ENCODE results near the gene PHF19. TPM values are rescaled to one million over a fixed set of nuclear protein-coding genes. Genes with fewer than 3 reads are reported as not detected.

PHF19 gene
- polyA plus RNA-seq, 6 donors from 2014 or later = 0.26 to 5.4 (median 3.5) TPM

DNA sequence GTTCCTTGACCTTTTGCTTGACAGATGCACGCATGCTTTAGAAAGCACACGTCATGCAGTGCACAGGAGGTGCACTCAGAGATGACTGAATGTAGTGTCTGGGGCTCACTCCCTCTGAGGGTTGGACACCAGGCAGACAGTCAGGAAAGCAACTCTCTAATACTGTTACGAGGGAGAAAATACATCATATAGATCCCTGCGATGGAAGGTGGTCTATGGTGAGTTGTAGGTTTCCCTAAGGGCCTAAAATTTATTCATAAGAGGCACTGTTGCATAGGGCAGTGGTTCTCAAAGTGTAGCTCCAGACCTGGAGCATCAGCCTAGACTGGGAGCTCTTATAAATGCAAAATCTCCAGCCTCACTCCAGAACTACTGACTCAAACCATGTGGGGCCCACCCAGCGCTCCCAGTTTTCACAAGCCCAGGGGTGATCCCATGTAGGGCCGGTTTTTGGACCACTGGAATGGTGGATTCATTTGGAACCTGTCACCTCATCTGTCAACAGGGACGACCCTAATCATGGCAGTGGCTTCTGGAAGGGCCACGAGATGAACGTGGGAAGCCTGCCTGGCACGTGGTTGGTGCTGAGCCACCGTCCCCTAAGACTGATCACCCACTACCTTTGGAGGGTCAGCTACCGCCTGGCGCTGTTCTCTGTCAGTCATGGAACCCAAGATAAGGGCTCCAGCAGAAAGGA is 16.8 kb upstream of the PHF19 start:
- Mint-ChIP-seq H3K9me3 (no peaks in the 10 kb centered on the region), H3K4me1 (peaks cover 44 to 65% (median 53%) of the 10 kb centered on the region in 3 donors)

GRCh38 chr9:120892748-120893610 is 16.0 kb upstream of the PHF19 start:
- peak overlapping the region; percentile 2 to 87 (median 67) for H3K4me3 Mint-ChIP-seq
- no peaks in the 10 kb centered on the region for H3K9me3 Mint-ChIP-seq
- DNase-seq (peak; percentile 72), ATAC-seq (ENCODE audit: low read depth in 2 of 2) (peak; percentile 92 to 93)
- peak overlapping the region; percentile 31 to 89 (median 79) for H3K27ac Mint-ChIP-seq
- H3K4me1 Mint-ChIP-seq = peaks cover 44 to 65% (median 53%) of the 10 kb centered on the region in 3 donors
- H3K27me3 Mint-ChIP-seq = no peaks in the 10 kb centered on the region
- no peaks in the 10 kb centered on the region for H3K36me3 Mint-ChIP-seq

More for the DNA sequence above, 16.8 kb upstream of the PHF19 start:
- H3K27ac Mint-ChIP-seq = peak overlapping the region; percentile 11 to 89 (median 79)
- H3K27me3 Mint-ChIP-seq = no peaks in the 10 kb centered on the region
- ATAC-seq (ENCODE audit: low read depth in 2 of 2) = no peak
- DNase-seq = no peak
- H3K36me3 Mint-ChIP-seq = no peaks in the 10 kb centered on the region
- H3K4me3 Mint-ChIP-seq = peak overlapping the region in 6 of 8 donors; percentile 13 to 87 (median 67)

DNA sequence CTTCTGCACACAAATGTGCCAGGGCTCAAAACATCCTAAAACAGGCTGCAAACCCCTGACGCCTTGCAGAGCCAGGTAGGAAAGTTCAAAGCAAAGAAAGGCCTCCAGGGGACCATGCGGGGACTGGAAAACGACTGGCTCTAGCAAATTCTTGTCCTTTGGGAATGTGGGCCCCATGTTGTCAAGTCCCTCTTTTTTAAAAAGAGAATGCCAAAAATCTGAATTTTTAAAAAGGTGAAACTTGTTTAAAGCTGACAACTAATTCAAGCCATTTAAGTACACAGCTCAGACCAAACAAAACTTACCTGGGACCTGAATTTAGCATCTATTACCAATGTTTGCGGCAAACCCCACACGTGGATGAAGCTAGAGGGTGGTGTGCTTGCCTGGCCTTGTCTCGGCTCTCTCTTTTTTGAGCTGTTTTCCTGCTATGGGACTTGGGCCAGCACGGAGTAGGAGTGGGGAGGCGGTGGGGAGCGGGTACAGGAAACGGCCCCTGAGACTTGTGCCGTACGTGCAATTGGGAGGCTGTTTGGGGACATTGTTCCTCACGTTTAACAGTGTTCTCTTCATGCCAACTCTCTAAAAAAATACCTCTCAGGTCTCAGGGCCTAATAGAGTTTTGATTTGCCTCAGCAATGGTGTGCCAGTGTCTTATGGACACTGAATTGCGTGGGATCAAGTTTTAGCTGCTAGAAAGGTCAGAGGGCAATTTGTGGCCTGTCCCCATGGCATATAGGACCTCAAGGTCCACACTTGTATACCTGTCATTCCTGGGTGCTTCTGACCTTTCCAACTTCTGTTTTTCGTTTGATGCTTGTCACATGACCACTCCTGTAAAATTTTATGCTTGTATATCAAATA is 15.1 kb upstream of the PHF19 start:
- H3K27ac Mint-ChIP-seq = peak overlapping the region; percentile 2 to 89 (median 59)
- H3K36me3 Mint-ChIP-seq = no peaks in the 10 kb centered on the region
- ATAC-seq (ENCODE audit: low read depth in 2 of 2) = peak; percentile 1
- H3K4me3 Mint-ChIP-seq = peak overlapping the region; percentile 2 to 87 (median 64)
- no peaks in the 10 kb centered on the region for H3K27me3 Mint-ChIP-seq
- no peaks in the 10 kb centered on the region for H3K9me3 Mint-ChIP-seq
- no peak for DNase-seq
- peaks cover 42 to 59% (median 50%) of the 10 kb centered on the region in 3 donors for H3K4me1 Mint-ChIP-seq

DNA sequence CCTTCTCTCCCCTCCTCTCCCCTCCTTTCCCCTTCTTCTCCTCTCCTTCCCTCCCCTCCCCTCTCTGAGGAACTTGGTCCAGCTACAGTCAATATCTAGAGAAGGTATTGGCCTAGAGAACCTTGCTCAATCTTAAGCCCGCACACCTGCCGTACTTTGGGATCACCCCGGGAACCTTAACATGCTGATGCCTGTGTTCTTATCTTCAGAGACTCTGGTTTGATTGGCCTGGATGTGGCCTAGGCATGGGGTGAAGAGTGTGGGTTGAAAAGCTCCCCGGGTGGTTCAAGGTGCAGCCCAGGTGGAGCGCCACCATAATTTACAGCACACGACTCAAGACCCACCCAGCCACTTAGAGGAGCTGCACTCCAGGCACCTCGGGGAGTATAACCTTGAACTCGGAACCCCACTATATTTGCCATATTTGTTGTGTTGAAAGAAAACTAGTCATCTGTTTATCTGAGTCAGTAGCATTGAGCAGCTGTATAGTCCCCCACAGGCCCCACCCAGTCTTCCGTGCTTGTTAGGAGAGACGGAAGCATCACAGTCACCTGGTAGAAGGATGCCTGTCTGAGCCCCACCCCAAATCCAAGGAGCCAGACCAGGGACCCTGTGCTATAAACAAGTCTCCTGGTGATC is 14.4 kb upstream of the PHF19 start:
- H3K27me3 Mint-ChIP-seq = no peaks in the 10 kb centered on the region
- no peaks in the 10 kb centered on the region for H3K36me3 Mint-ChIP-seq
- H3K4me3 Mint-ChIP-seq = peak overlapping the region in 5 of 8 donors; percentile 19 to 87 (median 56)
- H3K9me3 Mint-ChIP-seq = no peaks in the 10 kb centered on the region
- H3K27ac Mint-ChIP-seq = peak overlapping the region in 2 of 6 donors; percentile 31 to 52
- no peak for ATAC-seq (ENCODE audit: low read depth in 2 of 2)
- H3K4me1 Mint-ChIP-seq = peaks cover 37 to 59% (median 48%) of the 10 kb centered on the region in 3 donors
- no peak for DNase-seq

DNA sequence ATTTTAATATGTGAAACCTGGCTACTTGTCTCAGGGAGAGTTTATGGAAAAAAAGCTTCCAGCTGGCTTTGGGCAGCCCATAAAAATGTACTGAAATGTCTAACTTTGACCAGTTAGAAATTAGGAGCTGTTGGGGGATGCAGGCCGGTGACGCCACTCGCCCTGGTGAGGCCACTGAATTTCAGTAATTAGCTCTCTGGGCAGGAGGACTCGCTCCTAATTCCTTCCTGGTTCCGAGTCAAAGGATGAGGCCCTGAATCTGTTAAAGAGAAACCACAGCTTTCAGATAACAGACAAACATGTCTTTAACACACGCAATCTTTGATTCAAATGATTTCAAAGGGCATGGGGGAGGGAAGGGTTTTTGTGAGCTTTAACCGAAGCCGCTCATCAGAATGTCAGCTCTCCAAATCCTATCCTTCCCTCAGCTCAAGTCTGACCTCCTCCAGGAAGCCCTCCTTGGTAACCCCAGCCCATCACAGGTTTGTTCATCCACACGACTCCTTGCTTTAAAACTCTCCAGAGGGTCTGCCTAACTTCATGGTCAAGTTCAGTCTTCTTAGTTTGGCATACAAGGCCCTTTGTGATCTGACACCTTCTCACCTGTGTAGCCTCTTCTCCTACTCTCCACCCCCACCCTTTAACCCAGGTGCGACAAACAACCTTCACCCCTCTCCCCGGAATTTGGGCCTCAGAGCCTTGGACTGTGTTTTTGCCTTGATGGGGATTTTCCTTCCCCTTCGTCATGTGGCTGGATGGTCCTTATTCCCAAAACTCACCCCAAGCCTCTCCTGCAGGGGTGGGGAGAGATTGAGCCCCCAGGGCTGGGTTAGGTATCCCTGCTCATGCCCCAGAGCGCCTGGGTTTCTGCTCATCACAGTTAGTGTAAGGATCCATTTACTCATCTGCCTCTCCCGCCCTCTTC is 13.6 kb upstream of the PHF19 start:
- DNase-seq = no peak
- Mint-ChIP-seq H3K27me3 (peaks cover 0 to 6% (median 4%) of the 10 kb centered on the region in 3 donors), H3K27ac (peak overlapping the region in 4 of 6 donors; percentile 20 to 78 (median 48)), H3K36me3 (no peaks in the 10 kb centered on the region), H3K4me3 (peak overlapping the region in 2 of 8 donors; percentile 41 to 74), H3K4me1 (peaks cover 45 to 67% (median 56%) of the 10 kb centered on the region in 3 donors), H3K9me3 (no peaks in the 10 kb centered on the region)
- no peak for ATAC-seq (ENCODE audit: low read depth in 2 of 2)

GRCh38 chr9:120889606-120890271 is 12.8 kb upstream of the PHF19 start:
- Mint-ChIP-seq H3K4me1 (peaks cover 45 to 61% (median 57%) of the 10 kb centered on the region in 3 donors), H3K27ac (peak overlapping the region in 1 of 6 donors; percentile 44), H3K36me3 (no peaks in the 10 kb centered on the region), H3K4me3 (peak overlapping the region in 2 of 8 donors; percentile 6 to 24), H3K9me3 (no peaks in the 10 kb centered on the region), H3K27me3 (peaks cover 0 to 7% (median 4%) of the 10 kb centered on the region in 3 donors)
- no peak for DNase-seq
- ATAC-seq (ENCODE audit: low read depth in 2 of 2) = no peak

- peaks cover 45 to 59% (median 55%) of the 10 kb centered on the region in 3 donors for H3K4me1 Mint-ChIP-seq
- H3K4me3 Mint-ChIP-seq = no peak overlapping the region
- H3K9me3 Mint-ChIP-seq = no peaks in the 10 kb centered on the region
- ATAC-seq (ENCODE audit: low read depth in 2 of 2) (no peak), DNase-seq (no peak)
- no peaks in the 10 kb centered on the region for H3K36me3 Mint-ChIP-seq
- H3K27me3 Mint-ChIP-seq = peaks cover 0 to 7% (median 4%) of the 10 kb centered on the region in 3 donors
- H3K27ac Mint-ChIP-seq = peak overlapping the region in 2 of 6 donors; percentile 41 to 61
Observed at GRCh38 chr9:120888626-120889025, 11.6 kb upstream of the PHF19 start.

- ATAC-seq (ENCODE audit: low read depth in 2 of 2) (no peak), DNase-seq (no peak)
- Mint-ChIP-seq H3K4me1 (peaks cover 25 to 38% (median 34%) of the 10 kb centered on the region in 3 donors), H3K27me3 (peaks cover 0 to 7% (median 4%) of the 10 kb centered on the region in 3 donors), H3K4me3 (peak overlapping the region in 2 of 8 donors; percentile 6 to 8), H3K27ac (no peak overlapping the region), H3K9me3 (no peaks in the 10 kb centered on the region), H3K36me3 (no peaks in the 10 kb centered on the region)
Observed at GRCh38 chr9:120886490-120886967, 9.5 kb upstream of the PHF19 start.

- Mint-ChIP-seq H3K4me1 (peaks cover 20 to 32% (median 28%) of the 10 kb centered on the region in 3 donors), H3K27ac (peak overlapping the region in 1 of 6 donors; percentile 76), H3K27me3 (peaks cover 3 to 7% (median 4%) of the 10 kb centered on the region in 3 donors), H3K9me3 (no peaks in the 10 kb centered on the region), H3K4me3 (no peak overlapping the region), H3K36me3 (no peaks in the 10 kb centered on the region)
- DNase-seq (no peak), ATAC-seq (ENCODE audit: low read depth in 2 of 2) (no peak)
Observed at GRCh38 chr9:120885958-120886357, 9.0 kb upstream of the PHF19 start.

- ATAC-seq (ENCODE audit: low read depth in 2 of 2) = no peak
- Mint-ChIP-seq H3K27me3 (peaks cover 4 to 8% (median 7%) of the 10 kb centered on the region in 3 donors), H3K36me3 (no peaks in the 10 kb centered on the region), H3K9me3 (no peaks in the 10 kb centered on the region), H3K27ac (no peak overlapping the region), H3K4me3 (peak overlapping the region in 1 of 8 donors; percentile 25), H3K4me1 (peaks cover 18 to 27% (median 23%) of the 10 kb centered on the region in 3 donors)
- DNase-seq = no peak
Observed at GRCh38 chr9:120885457-120885856, 8.5 kb upstream of the PHF19 start.

- Mint-ChIP-seq H3K9me3 (no peaks in the 10 kb centered on the region), H3K4me3 (no peak overlapping the region), H3K27ac (no peak overlapping the region), H3K27me3 (peaks cover 4 to 20% (median 7%) of the 10 kb centered on the region in 3 donors), H3K36me3 (no peaks in the 10 kb centered on the region), H3K4me1 (peaks cover 25 to 30% (median 25%) of the 10 kb centered on the region in 3 donors)
- no peak for ATAC-seq (ENCODE audit: low read depth in 2 of 2)
- no peak for DNase-seq
Observed at GRCh38 chr9:120883608-120883996, 6.6 kb upstream of the PHF19 start.

All from naive B cell (primary cell).